ENCODE data around the gene COL11A2.
"Not testable (repeated sequence)": the region's sequence is repeated elsewhere in the genome, so short reads cannot be mapped to it uniquely, and the experiment has no call there.

The COL11A2 gene
- 3.7 to 6.5 (median 5.2) reads per million in 4 experiments for total RNA-seq

GRCh38 chr6:33192105-33192646, at the start of gene COL11A2:
TSS of gene COL11A2 (minus strand) at chr6:33192467. CDS start at chr6:33192240, 227 bp downstream.
- peak; percentile 28 for DNase-seq

DNA sequence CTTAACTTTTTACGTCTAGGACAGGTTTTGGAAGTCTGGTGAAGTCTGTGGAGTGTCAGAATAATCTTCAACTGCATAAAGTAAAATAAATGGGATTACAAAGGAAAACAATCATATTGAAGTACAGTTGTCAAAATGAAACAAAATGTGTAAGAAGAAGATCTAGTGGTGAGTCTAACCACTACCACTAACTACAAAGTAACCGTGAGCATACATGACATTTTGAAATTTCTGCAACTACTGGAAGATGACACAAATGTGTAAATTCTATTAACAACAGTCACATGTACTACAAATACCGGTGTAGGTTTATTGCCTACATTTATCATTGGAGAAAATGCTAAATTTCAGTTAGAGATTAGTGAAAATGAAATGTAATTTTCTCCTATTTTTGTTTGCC, 49.7 kb upstream of the COL11A2 start:
- DNase-seq, result no peak

- no peak for DNase-seq
Observed at GRCh38 chr6:33237741-33238140, 45.5 kb upstream of the COL11A2 start.

DNA sequence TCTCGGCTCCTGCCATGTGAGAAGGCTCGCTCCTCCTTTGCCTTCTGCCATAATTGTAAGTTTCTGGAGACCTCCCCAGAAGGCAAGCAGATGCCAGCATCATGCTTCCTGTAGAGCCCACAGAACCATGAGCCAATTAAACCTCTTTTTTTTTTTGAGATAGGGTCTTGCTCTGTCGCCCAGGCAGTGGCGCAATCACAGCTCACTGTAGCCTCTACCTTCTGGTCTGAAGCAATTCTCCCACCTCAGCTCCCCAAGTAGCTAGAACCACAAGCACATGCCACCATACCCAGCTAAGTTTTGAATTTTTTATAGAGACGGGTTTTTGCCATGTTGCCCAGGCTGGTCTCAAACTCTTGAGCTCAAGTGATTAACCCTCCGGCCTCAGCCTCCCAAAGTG, 44.6 kb upstream of the COL11A2 start:
- no peak for DNase-seq

GRCh38 chr6:33236328-33236727, 44.1 kb upstream of the COL11A2 start:
- no peak for DNase-seq

DNA sequence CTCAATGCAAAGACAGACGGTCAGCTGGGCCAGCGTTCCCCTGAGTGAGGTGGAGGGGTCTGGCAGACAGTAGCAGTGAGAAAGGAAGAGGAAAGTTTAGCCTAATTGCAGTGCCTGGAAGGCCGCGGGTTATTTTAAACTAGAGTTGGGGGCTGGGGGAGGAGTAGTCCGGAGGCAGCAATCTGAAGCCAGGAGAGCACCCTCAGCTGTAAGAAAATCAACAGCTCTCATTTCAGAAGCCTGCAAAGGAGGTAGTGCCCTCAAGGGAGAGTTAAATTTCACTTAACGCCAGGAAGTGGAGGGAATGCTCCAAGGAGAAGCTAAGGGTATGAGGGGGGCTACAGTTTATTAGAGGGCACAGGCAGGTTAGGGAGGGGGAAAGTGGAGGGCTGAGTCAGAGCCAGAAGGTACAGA, 43.0 kb upstream of the COL11A2 start:
- DNase-seq, result no peak

DNA sequence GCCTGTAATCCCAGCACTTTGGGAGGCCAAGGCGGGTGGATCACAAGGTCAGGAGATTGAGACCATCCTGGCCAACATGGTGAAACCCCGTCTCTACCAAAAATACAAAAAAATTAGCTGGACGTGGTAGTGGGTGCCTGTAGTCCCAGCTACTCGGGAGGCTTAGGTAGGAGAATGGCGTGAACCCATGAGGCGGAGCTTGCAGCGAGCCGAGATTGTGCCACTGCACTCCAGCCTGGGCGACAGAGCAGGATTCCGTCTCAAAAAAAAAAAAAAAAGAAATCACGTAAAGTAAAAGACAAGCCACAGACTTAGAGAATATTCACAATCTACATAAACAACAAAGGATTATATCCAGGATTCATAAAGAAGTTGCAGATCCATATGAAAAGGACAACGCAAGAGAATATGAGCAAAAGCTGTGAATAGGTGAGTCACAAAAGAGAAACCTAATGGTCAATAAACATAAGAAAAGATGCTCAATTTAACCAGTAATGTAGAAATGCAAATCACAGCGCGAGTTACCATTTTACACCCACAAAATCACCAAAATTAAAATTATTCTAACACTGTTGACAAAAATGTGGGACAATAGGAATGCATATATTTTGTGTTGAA, 34.3 kb upstream of the COL11A2 start:
- not testable (repeated sequence) for DNase-seq

DNA sequence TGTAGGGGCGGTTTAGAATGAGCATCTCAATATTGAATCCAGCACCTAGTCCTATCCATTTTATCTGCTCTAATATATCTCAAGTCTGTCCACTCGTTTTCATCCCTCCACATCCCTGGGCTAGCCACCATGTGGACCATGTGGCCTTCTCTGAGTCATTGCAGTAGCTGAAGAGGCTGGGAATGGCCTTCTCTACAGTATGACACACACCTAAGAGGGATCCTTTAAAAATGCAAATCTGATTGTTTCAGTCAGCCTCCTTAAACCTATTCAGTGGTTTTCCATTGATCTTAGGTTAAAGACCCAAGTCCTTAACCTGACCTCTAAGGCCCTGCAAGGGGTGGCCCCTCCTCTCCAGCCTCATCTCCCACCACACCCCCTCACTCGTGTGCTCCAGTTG, 25.4 kb upstream of the COL11A2 start:
- DNase-seq, result no peak

DNA sequence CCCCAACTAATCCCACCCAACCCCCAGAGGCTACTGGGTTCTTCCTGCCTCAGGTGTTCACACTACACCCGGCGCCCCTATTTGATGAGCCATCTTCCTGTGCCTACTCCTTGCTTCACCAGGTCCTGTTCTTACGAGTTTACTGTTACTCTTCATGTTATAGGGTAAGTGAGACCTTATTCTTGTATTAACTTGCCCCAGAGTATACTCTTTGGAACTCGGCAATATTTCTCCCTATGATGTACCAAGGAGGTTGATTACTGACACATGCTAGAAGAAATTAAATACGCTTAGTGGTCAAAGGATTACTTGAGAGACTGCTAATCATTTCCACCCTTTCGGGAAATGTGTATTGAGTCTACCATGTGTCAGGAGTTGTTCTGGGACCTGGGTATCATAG, 25.0 kb upstream of the COL11A2 start:
- no peak for DNase-seq

DNA sequence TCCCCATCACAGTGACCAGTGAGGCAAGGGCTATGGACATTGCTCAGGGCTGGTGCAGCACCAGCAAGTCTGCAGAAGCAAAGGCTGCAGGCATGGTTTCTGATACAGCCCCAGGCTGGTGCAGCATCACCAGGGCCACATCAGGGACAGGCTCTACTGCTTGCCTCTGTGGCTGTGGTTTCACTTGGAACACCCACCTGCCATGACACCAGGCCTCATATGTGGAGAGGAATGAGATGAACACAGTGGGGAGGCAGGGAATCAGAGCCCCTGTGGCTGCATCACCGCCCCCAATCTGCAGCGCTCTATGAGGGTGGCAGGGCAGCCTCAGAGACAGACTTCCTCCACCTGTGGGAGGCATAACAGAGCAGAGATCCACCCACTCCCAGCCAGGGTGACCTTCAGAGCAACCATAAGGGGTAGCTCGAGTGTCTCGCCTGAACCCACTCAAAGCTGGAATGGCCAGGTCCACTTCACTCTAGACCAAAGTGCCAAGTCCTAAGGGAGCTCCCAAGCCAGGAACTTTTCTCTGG, 23.9 kb upstream of the COL11A2 start:
- no peak for DNase-seq

- DNase-seq, result no peak
Observed at GRCh38 chr6:33215271-33216116, 23.2 kb upstream of the COL11A2 start.

DNA sequence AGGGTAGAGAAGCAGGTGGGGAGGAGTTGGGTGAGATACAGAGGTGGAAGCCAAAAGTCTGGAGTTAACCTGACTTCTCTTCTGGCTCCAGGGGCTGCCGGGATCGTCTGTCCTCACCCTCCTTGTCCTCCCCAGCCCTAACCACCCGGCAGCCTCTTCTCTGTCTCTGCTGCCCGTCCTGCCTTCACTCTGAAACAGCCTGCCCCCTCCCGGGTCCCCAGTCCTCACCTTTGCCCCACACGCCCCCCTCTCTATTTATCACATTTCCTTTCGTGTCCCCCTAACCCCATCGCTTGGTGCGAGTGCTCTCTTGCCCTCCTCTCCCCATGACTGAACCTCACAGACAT, 21.7 kb upstream of the COL11A2 start:
- no peak for DNase-seq

GRCh38 chr6:33213166-33213988, 21.1 kb upstream of the COL11A2 start:
- no peak for DNase-seq

- DNase-seq, result no peak
Observed at GRCh38 chr6:33212857-33213165, 20.5 kb upstream of the COL11A2 start.

DNA sequence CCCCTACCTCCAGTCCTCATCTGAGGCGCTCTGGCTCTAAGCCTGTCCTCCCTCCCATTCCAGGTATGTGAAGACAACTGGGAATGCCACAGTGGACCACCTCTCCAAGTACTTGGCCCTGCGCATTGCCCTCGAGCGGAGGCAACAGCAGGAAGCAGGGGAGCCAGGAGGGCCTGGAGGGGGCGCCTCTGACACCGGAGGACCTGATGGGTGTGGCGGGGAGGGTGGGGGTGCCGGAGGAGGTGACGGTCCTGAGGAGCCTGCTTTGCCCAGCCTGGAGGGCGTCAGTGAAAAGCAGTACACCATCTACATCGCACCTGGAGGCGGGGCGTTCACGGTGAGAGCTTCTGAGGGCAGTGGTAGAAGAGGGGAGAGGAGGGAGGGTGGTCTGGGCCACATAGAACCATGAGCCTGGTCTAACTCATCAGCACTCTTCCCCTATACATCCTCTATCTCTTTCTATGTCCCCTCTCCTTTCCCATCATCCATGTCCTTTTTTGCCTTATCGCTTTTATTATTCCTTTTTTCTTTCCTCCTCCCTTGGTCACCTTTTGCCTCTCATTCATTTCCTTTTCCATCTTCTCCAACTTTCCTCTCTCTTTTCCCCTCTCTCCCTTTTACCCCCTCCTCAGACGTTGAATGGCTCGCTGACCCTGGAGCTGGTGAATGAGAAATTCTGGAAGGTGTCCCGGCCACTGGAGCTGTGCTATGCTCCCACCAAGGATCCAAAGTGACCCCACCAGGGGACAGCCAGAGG, 19.6 kb upstream of the COL11A2 start:
- no peak for DNase-seq

GRCh38 chr6:33211136-33211535, 18.9 kb upstream of the COL11A2 start:
- no peak for DNase-seq

DNA sequence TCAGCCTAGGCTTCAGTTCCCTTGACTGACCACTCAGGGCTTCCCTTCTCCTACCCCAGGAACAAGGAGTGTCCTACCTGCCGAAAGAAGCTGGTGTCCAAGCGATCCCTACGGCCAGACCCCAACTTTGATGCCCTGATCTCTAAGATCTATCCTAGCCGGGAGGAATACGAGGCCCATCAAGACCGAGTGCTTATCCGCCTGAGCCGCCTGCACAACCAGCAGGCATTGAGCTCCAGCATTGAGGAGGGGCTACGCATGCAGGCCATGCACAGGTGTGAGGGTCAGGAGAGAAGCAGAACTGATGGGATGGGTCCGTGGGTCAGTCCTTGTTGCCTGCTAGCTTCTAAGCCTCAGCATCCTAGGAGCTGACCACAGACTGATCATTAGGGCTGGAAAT, 17.6 kb upstream of the COL11A2 start:
- no peak for DNase-seq

DNA sequence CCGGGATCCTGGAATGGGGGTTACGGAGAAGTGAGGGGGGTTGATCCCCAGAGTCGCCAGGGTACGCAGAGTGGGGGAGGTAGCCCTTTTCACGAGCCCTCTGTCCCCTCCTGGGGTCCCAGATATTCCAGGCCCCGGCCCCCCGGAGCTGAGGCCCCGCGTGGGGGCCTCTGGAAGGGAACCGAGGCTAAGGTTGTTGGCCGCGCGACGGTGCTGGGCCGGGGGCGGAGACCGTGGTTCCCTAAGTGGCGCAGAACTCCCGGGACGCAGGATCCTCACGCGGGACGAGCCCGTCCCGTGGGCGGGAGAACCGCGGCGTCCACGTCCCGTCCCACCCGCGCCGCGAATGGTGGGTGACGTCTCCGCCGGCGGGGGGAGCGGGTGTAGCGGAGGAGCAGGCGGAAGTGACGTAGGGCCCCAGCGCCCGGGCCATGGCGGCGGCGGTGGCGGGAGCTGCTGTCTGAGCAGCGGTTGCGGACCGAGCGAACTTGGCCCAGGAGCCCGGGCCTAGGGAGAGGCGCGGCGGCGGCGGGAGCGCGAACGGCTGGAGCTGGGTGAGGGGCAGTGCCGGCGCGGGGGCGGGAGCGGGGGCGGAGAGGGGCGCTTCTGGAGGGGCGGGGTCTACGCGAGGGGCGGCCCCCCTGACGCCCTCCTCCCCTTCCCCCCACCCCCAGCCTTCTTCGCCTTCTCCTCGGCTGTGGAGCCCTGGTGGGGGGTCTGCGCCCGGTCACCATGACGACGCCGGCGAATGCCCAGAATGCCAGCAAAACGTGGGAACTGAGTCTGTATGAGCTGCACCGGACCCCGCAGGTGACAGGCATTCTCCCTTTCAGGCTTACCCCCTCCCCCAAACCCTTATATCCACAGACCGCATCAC, 16.1 kb upstream of the COL11A2 start, which contains the start of gene RING1:
Gene RING1 (plus strand): TSS at position 410 of the 877 bp plus-strand sequence. CDS start 323 bp downstream, at position 733.
- DNase-seq, result peak; percentile 77

GRCh38 chr6:33207552-33208090, 15.4 kb upstream of the COL11A2 start:
- DNase-seq, result no peak

- DNase-seq, result no peak
Observed at GRCh38 chr6:33206864-33207551, 14.7 kb upstream of the COL11A2 start.

All from effector CD8-positive, alpha-beta T cell (primary cell).